Neuronal stem cell (in vitro differentiated cells): Measurements from ENCODE around the gene SMYD4.

Experiments used
- DNase-seq: peaks from one replicate; pipeline ENCODE4 v3.0.0-alpha.2; 2013; ENCODE audit warnings: low spot score
- H2AFZ ChIP-seq: one replicate; pipeline ENCODE4 v1.6.1; 2013; ENCODE audit warnings: mild to moderate bottlenecking, low read length, inconsistent platforms
- H2AK5ac ChIP-seq: 2 replicates; pipeline ENCODE4 v1.6.1; 2013; ENCODE audit warnings: low read depth, mild to moderate bottlenecking, inconsistent platforms, low read length, moderate library complexity, mixed read lengths
- H2BK120ac ChIP-seq: 2 replicates; pipeline ENCODE4 v1.6.1; 2013; ENCODE audit warnings: low read depth, mild to moderate bottlenecking, inconsistent platforms, low read length, moderate library complexity, mixed read lengths
- H2BK12ac ChIP-seq: one replicate; pipeline ENCODE4 v1.6.1; 2013; ENCODE audit warnings: low read length, inconsistent platforms
- H2BK15ac ChIP-seq: 2 replicates; pipeline ENCODE4 v1.6.1; 2013; ENCODE audit warnings: mild to moderate bottlenecking, low read length, inconsistent platforms, mixed read lengths
- H2BK5ac ChIP-seq: one replicate; pipeline ENCODE4 v1.6.1; 2013; ENCODE audit warnings: inconsistent platforms, mild to moderate bottlenecking, low read length, moderate library complexity
- H3K14ac ChIP-seq: one replicate; pipeline ENCODE4 v1.6.1; 2013; ENCODE audit warnings: low read length, inconsistent platforms
- H3K18ac ChIP-seq: 2 replicates; pipeline ENCODE4 v1.6.1; 2013; ENCODE audit warnings: low read length, inconsistent platforms
- H3K23ac ChIP-seq: 2 replicates; pipeline ENCODE4 v1.6.1; 2013; ENCODE audit warnings: low read depth, mild to moderate bottlenecking, mixed read lengths, low read length, inconsistent platforms; ENCODE audit not compliant: poor library complexity
- H3K27ac ChIP-seq: replicated peaks from 3 replicates; pipeline ENCODE4 v1.5.1; 2013; ENCODE audit warnings: low read length, inconsistent platforms
- H3K27me3 ChIP-seq, 3 experiments: 2 replicates each; pipeline ENCODE4 v1.6.1; 2013; ENCODE audit warnings: low read length in 3 of 3, mild to moderate bottlenecking in 2 of 3, inconsistent platforms in 1 of 3, low read depth in 1 of 3, mixed read lengths in 1 of 3, moderate library complexity in 1 of 3; ENCODE audit not compliant: control insufficient read depth in 3 of 3, insufficient read depth in 3 of 3
- H3K36me3 ChIP-seq, 2 donors: replicated peaks in 1 of 2; 2 replicates each; pipeline ENCODE4 v1.6.1; 2013; ENCODE audit warnings: low read length in 2 of 2; ENCODE audit not compliant: control insufficient read depth in 2 of 2, insufficient read depth in 2 of 2
- H3K4ac ChIP-seq: 2 replicates; pipeline ENCODE4 v1.6.1; 2013; ENCODE audit warnings: inconsistent platforms, mild to moderate bottlenecking, low read length, moderate library complexity
- H3K4me1 ChIP-seq, 2 donors: 1 replicate in 1 of 2; 2 replicates in 1 of 2; pipeline ENCODE4 v1.6.1; 2013; ENCODE audit warnings: low read length in 2 of 2, low read depth in 1 of 2; ENCODE audit not compliant: control insufficient read depth in 2 of 2, insufficient read depth in 1 of 2
- H3K4me2 ChIP-seq: one replicate; pipeline ENCODE4 v1.6.1; 2013; ENCODE audit warnings: mild to moderate bottlenecking, low read length, inconsistent platforms; ENCODE audit not compliant: insufficient read depth, poor library complexity, severe bottlenecking
- H3K4me3 ChIP-seq, 2 donors: 2 replicates each; pipeline ENCODE4 v1.5.1; 2013; ENCODE audit warnings: low read length in 2 of 2, mild to moderate bottlenecking in 2 of 2, inconsistent platforms in 1 of 2, moderate library complexity in 1 of 2
- H3K79me1 ChIP-seq: one replicate; pipeline ENCODE4 v1.6.1; 2013; ENCODE audit warnings: low read depth, mild to moderate bottlenecking, inconsistent platforms, low read length, moderate library complexity
- H3K9ac ChIP-seq: one replicate; pipeline ENCODE4 v1.6.1; 2013; ENCODE audit warnings: mild to moderate bottlenecking, low read depth, low read length, inconsistent platforms; ENCODE audit not compliant: poor library complexity
- H3K9me3 ChIP-seq, 2 donors: replicated peaks in 1 of 2; 2 replicates each; pipeline versions ENCODE3 to v1.6.1; 2013; ENCODE audit warnings: low read length in 2 of 2, mild to moderate bottlenecking in 2 of 2, inconsistent platforms in 1 of 2, low read depth in 1 of 2, mixed read lengths in 1 of 2, moderate library complexity in 1 of 2; ENCODE audit not compliant: control insufficient read depth in 2 of 2, insufficient read depth in 1 of 2
- H4K8ac ChIP-seq: one replicate; pipeline ENCODE4 v1.6.1; 2013; ENCODE audit warnings: low read depth, mild to moderate bottlenecking, inconsistent platforms, low read length, moderate library complexity
- H4K91ac ChIP-seq: one replicate; pipeline ENCODE4 v1.6.1; 2013; ENCODE audit warnings: low read length, low read depth, mild to moderate bottlenecking, inconsistent platforms; ENCODE audit not compliant: poor library complexity
- WGBS, 2 donors: extraction: QIAGEN DNeasy Blood & Tissue Kit; methylation state at CpG; one replicate each; pipeline ENCODE4 v1.1.7; 2013; ENCODE audit warnings: missing lambda C conversion rate in 2 of 2, mixed read lengths in 1 of 2; ENCODE audit not compliant: insufficient read length in 2 of 2, insufficient replicate concordance in 1 of 2; ENCODE audit errors: extremely low coverage in 2 of 2; 5-methylcytosine and 5-hydroxymethylcytosine counted together

The SMYD4 gene

GRCh38 chr17:1745513-1746020 lies 84.1 kb downstream of the SMYD4 start:
- no peak overlapping the region for H3K4ac ChIP-seq
- no CpG with 5 or more reads among the region's 12 CpGs for WGBS, 2 donors
- H2BK120ac ChIP-seq, result no peak overlapping the region
- H3K4me3 ChIP-seq, result no peak overlapping the region
- H3K14ac ChIP-seq, result no peak overlapping the region
- peaks cover 0 to 3% of the 10 kb centered on the region in 2 donors for H3K4me1 ChIP-seq
- peak overlapping the region; percentile 90 for H2BK12ac ChIP-seq
- H3K4me2 ChIP-seq, result no peak overlapping the region
- H3K18ac ChIP-seq, result peak overlapping the region; percentile 48
- peak overlapping the region; percentile 66 for H2BK5ac ChIP-seq
- H3K9me3 ChIP-seq, result peaks cover 0 to 4% of the 10 kb centered on the region in 2 donors
- no peaks in the 10 kb centered on the region for H3K36me3 ChIP-seq
- H4K91ac ChIP-seq, result no peak overlapping the region
- DNase-seq, result no peak
- no peaks in the 10 kb centered on the region for H3K27me3 ChIP-seq
- no peak overlapping the region for H3K23ac ChIP-seq
- H3K9ac ChIP-seq, result no peak overlapping the region
- H3K79me1 ChIP-seq, result peaks cover 2% of the 10 kb centered on the region
- H4K8ac ChIP-seq, result no peak overlapping the region
- H2AFZ ChIP-seq, result no peak overlapping the region
- H3K27ac ChIP-seq, result no peak overlapping the region
- H2BK15ac ChIP-seq, result no peak overlapping the region
- peak overlapping the region; percentile 76 for H2AK5ac ChIP-seq

DNA sequence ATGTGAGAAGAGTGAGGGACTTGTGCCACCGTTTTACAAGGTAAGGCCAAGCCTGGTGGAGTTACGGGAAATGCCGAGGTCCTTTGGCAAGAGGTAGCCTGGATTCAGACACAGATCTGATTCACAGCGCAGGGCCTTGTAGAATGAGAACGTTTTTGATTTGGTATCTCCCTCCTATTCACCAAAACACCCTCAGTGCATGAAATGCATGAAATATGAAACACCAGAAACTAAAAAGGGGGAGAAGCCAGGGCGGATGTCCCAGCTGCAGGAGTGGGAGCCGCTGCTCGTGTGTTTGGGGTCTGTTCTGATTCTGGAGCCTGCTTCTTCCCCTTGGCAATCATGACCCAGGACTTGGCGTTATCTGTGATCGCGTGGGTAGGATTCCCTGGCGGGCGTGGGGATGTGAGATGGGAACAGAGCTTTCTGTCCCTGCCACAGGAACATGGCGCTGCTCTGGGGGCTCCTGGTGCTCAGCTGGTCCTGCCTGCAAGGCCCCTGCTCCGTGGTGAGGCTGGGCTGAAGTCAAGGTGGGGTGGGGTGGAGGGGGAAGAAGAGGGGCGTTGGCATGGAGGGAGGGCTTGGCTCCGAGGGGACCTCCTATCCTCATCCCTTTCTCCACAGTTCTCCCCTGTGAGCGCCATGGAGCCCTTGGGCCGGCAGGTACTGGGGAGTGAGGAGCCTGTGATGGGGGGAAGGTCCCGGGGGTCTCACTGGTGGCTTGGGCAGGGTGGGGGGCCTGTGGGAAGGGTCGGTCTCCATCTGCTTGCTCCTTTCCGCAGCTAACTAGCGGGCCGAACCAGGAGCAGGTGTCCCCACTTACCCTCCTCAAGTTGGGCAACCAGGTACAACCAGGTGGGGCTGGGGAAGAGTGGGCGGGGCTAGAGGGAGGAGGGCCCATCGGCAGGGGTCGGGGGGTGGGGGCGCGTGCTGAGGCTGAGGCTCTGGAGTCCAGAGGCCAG lies 84.9 kb downstream of the SMYD4 start:
- H4K91ac ChIP-seq, result no peak overlapping the region
- no peak overlapping the region for H3K14ac ChIP-seq
- H2AK5ac ChIP-seq, result peak overlapping the region; percentile 76
- no peaks in the 10 kb centered on the region for H3K27me3 ChIP-seq
- H3K9ac ChIP-seq, result no peak overlapping the region
- H3K4ac ChIP-seq, result no peak overlapping the region
- no peaks in the 10 kb centered on the region for H3K36me3 ChIP-seq
- no peak overlapping the region for H3K18ac ChIP-seq
- H3K79me1 ChIP-seq, result peaks cover 2% of the 10 kb centered on the region
- no peak overlapping the region for H3K27ac ChIP-seq
- peaks cover 0 to 3% of the 10 kb centered on the region in 2 donors for H3K4me1 ChIP-seq
- H3K4me2 ChIP-seq, result no peak overlapping the region
- no peak for DNase-seq
- H3K23ac ChIP-seq, result no peak overlapping the region
- H2AFZ ChIP-seq, result peak overlapping the region; percentile 29
- H2BK5ac ChIP-seq, result peak overlapping the region; percentile 66
- no peak overlapping the region for H4K8ac ChIP-seq
- H2BK12ac ChIP-seq, result no peak overlapping the region
- H2BK15ac ChIP-seq, result peak overlapping the region; percentile 24
- no CpG with 5 or more reads among the region's 29 CpGs for WGBS, 2 donors
- peaks cover 0 to 4% of the 10 kb centered on the region in 2 donors for H3K9me3 ChIP-seq
- no peak overlapping the region for H3K4me3 ChIP-seq
- H2BK120ac ChIP-seq, result no peak overlapping the region

GRCh38 chr17:1743088-1743439 lies 86.6 kb downstream of the SMYD4 start:
- no peak overlapping the region for H2BK12ac ChIP-seq
- H2AK5ac ChIP-seq, result no peak overlapping the region
- H3K4me1 ChIP-seq, result peaks cover 0 to 3% of the 10 kb centered on the region in 2 donors
- no peak overlapping the region for H3K4me3 ChIP-seq
- no peak overlapping the region for H3K18ac ChIP-seq
- DNase-seq, result no peak
- H3K9me3 ChIP-seq, result no peaks in the 10 kb centered on the region
- no peak overlapping the region for H3K4me2 ChIP-seq
- no peak overlapping the region for H3K9ac ChIP-seq
- WGBS, 2 donors, result no CpG with 5 or more reads among the region's 2 CpGs
- no peak overlapping the region for H3K14ac ChIP-seq
- no peak overlapping the region for H3K27ac ChIP-seq
- no peaks in the 10 kb centered on the region for H3K27me3 ChIP-seq
- no peak overlapping the region for H3K23ac ChIP-seq
- no peak overlapping the region for H2BK15ac ChIP-seq
- no peak overlapping the region for H3K4ac ChIP-seq
- H2BK5ac ChIP-seq, result no peak overlapping the region
- peak overlapping the region; percentile 30 for H2AFZ ChIP-seq
- no peak overlapping the region for H4K91ac ChIP-seq
- no peak overlapping the region for H2BK120ac ChIP-seq
- no peak overlapping the region for H4K8ac ChIP-seq
- no peaks in the 10 kb centered on the region for H3K36me3 ChIP-seq
- H3K79me1 ChIP-seq, result peaks cover 2% of the 10 kb centered on the region

DNA sequence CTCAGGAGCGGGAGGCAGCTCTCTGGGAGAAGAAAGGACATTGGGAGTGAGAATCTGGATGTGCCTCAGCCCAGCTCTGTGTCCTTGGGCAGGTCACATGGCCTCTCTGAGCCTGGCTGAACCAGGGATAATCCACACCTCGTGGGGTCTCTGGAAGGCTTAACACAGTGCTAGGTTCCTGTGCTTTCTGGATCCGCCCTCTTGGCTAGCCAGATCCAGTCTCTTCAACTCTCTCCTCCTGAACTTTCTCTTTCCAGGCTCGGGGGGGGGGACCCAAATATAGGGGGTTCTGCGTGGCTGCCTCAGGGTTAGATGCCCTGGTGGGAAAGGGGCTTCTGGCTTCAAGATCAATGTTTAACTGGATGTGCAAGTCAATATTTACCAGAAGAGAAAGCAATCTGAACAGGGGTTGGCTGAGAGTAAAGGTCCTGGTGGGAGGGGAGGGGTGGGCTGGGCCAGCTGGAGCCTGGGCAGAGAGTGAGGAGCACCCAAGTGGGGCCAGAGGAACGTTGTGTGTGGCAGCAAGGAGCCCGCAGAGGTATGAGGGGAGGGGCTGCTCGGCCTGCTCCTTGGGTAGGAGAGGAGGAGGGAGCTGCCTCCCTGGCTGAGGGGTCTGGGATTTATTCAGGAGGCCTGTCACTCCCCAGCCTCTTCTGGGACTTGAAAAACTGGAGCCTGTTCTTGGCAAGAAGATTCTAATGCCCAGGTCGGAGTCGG lies 87.2 kb downstream of the SMYD4 start, which contains the start of gene SERPINF2:
TSS of gene SERPINF2 (plus strand) at position 501 of the 717 bp plus-strand sequence. CDS start 2,125 bp downstream, outside the sequence.
- no peak within 1 kb of the TSS for H3K4me2 ChIP-seq
- no peak within 1 kb of the TSS for H2BK15ac ChIP-seq
- no peak within 1 kb of the TSS for H3K4ac ChIP-seq
- H2AK5ac ChIP-seq, result no peak within 1 kb of the TSS
- H3K9me3 ChIP-seq, result no peaks in the 10 kb centered on the region
- WGBS, 2 donors, result no CpG with 5 or more reads among the region's 10 CpGs
- H4K8ac ChIP-seq, result no peak within 1 kb of the TSS
- peaks cover 0 to 3% of the 10 kb centered on the region in 2 donors for H3K4me1 ChIP-seq
- H2AFZ ChIP-seq, result peak within 1 kb of the TSS; percentile 30
- no peak within 1 kb of the TSS for H3K18ac ChIP-seq
- no peak within 1 kb of the TSS for H3K9ac ChIP-seq
- H4K91ac ChIP-seq, result no peak within 1 kb of the TSS
- no peak for DNase-seq
- peak within 1 kb of the TSS in 1 of 2 donors; percentile 47 for H3K4me3 ChIP-seq
- no peak within 1 kb of the TSS for H2BK120ac ChIP-seq
- H3K79me1 ChIP-seq, result peaks cover 2% of the 10 kb centered on the region
- H3K27ac ChIP-seq, result no peak within 1 kb of the TSS
- H2BK12ac ChIP-seq, result no peak within 1 kb of the TSS
- no peak within 1 kb of the TSS for H3K23ac ChIP-seq
- no peak within 1 kb of the TSS for H3K14ac ChIP-seq
- H2BK5ac ChIP-seq, result no peak within 1 kb of the TSS
- H3K27me3 ChIP-seq, result no peaks in the 10 kb centered on the region
- no peaks in the 10 kb centered on the region for H3K36me3 ChIP-seq
